SK-N-SH treated with all-trans-retinoic acid at 6 μM for 48 hours (cell line): Measurements from ENCODE around the gene SEMA3D.

Source experiments
- ATAC-seq: fragments of 200-7000 bp; cut with Tn5 transposase; 3 replicates; pipeline ENCODE4 v1.9.1; 2020; ENCODE audit warnings: mild to moderate bottlenecking, moderate library complexity
- ARNTL ChIP-seq: fragments of 450-650 bp; formaldehyde crosslinking; IDR thresholded peaks from 2 replicates; pipeline ENCODE4 v1.5.0; 2020; ENCODE audit warnings: low read depth, mild to moderate bottlenecking, moderate library complexity, borderline replicate concordance
- BACH2 ChIP-seq: fragments of 250-450 bp; sonication (Bioruptor Pico); IDR thresholded peaks from 2 replicates; pipeline ENCODE4 v1.9.0; 2021; ENCODE audit warnings: mild to moderate bottlenecking, borderline replicate concordance
- CSDC2 ChIP-seq: fragments of 250-450 bp; sonication (Bioruptor Pico); IDR thresholded peaks from 2 replicates; pipeline ENCODE4 v1.5.0; 2020; ENCODE audit warnings: mild to moderate bottlenecking, moderate library complexity
- ESRRG ChIP-seq: fragments of 250-450 bp; sonication (Bioruptor Pico); IDR thresholded peaks from 2 replicates; pipeline ENCODE4 v1.6.1; 2021; ENCODE audit warnings: mild to moderate bottlenecking
- GLIS3 ChIP-seq: fragments of 250-450 bp; sonication (Bioruptor Pico); IDR thresholded peaks from 2 replicates; pipeline ENCODE4 v1.5.0; 2020; ENCODE audit warnings: mild to moderate bottlenecking, moderate library complexity
- ISL1 ChIP-seq: fragments of 250-450 bp; sonication (Bioruptor Pico); IDR thresholded peaks from 2 replicates; pipeline ENCODE4 v2.1.2; 2022; ENCODE audit warnings: mild to moderate bottlenecking, moderate library complexity
- OSR1 ChIP-seq: fragments of 250-450 bp; sonication (Bioruptor Pico); IDR thresholded peaks from 2 replicates; pipeline ENCODE4 v1.8.0; 2022; ENCODE audit warnings: moderate library complexity, mild to moderate bottlenecking, inconsistent platforms
- PPARA ChIP-seq: fragments of 250-450 bp; sonication (Bioruptor Pico); IDR thresholded peaks from 2 replicates; pipeline ENCODE4 v1.5.0; 2020; ENCODE audit warnings: mild to moderate bottlenecking, borderline replicate concordance
- RARB ChIP-seq: fragments of 250-450 bp; sonication (Bioruptor Pico); IDR thresholded peaks from 2 replicates; pipeline ENCODE4 v1.8.0; 2021; ENCODE audit warnings: mild to moderate bottlenecking, moderate library complexity
- SNAI2 ChIP-seq: fragments of 250-450 bp; sonication (Bioruptor Pico); IDR thresholded peaks from 2 replicates; pipeline ENCODE4 v1.5.0; 2020; ENCODE audit warnings: mild to moderate bottlenecking, moderate library complexity
- TCF4 ChIP-seq: fragments of 250-450 bp; sonication (Bioruptor Pico); IDR thresholded peaks from 2 replicates; pipeline ENCODE4 v1.8.0; 2021; ENCODE audit warnings: mild to moderate bottlenecking, moderate library complexity, borderline replicate concordance
- TOX ChIP-seq: fragments of 250-450 bp; sonication (Bioruptor Pico); IDR thresholded peaks from 2 replicates; pipeline ENCODE4 v1.8.0; 2021; ENCODE audit warnings: mild to moderate bottlenecking, moderate library complexity, borderline replicate concordance
- ZC3H10 ChIP-seq: fragments of 250-450 bp; sonication (Bioruptor Pico); IDR thresholded peaks from 2 replicates; pipeline ENCODE4 v1.5.1; 2021; ENCODE audit warnings: mild to moderate bottlenecking, moderate library complexity
- ZFP3 ChIP-seq: fragments of 250-450 bp; sonication (Bioruptor Pico); IDR thresholded peaks from 2 replicates; pipeline ENCODE4 v1.5.0; 2020; ENCODE audit warnings: mild to moderate bottlenecking, moderate library complexity
- ZFP30 ChIP-seq: fragments of 450-650 bp; formaldehyde crosslinking; IDR thresholded peaks from 2 replicates; pipeline ENCODE4 v1.5.0; 2022; ENCODE audit warnings: mild to moderate bottlenecking, moderate library complexity
- ZNF565 ChIP-seq: fragments of 450-650 bp; formaldehyde crosslinking; conservative IDR thresholded peaks from 2 replicates; pipeline ENCODE4 v1.5.0; 2020; ENCODE audit warnings: low read depth, mild to moderate bottlenecking, moderate library complexity
- ZNF70 ChIP-seq: fragments of 450-650 bp; formaldehyde crosslinking; IDR thresholded peaks from 2 replicates; pipeline ENCODE4 v1.5.0; 2020; ENCODE audit warnings: mild to moderate bottlenecking, moderate library complexity
- ZNF8 ChIP-seq: fragments of 450-650 bp; formaldehyde crosslinking; IDR thresholded peaks from 2 replicates; pipeline ENCODE4 v1.5.0; 2020; ENCODE audit warnings: mild to moderate bottlenecking, moderate library complexity
- TF ChIP-seq, protein P1 (sequence below): fragments of 250-450 bp; sonication (Bioruptor Pico); IDR thresholded peaks from 2 replicates; pipeline ENCODE4 v1.5.1; 2021; ENCODE audit warnings: mild to moderate bottlenecking, moderate library complexity
- TF ChIP-seq, protein P2 (sequence below): fragments of 250-450 bp; sonication (Bioruptor Pico); IDR thresholded peaks from 2 replicates; pipeline ENCODE4 v1.8.0; 2021; ENCODE audit warnings: low read depth, mild to moderate bottlenecking, moderate library complexity, borderline replicate concordance
- TF ChIP-seq, protein P3 (sequence below): fragments of 250-450 bp; sonication (Bioruptor Pico); IDR thresholded peaks from 2 replicates; pipeline ENCODE4 v1.5.0; 2020; ENCODE audit warnings: mild to moderate bottlenecking, moderate library complexity
- TF ChIP-seq, protein P4 (sequence below): fragments of 250-450 bp; sonication (Bioruptor Pico); IDR thresholded peaks from 2 replicates; pipeline ENCODE4 v1.5.1; 2020; ENCODE audit warnings: low read depth, mild to moderate bottlenecking, moderate library complexity
- TF ChIP-seq, protein P5 (sequence below): fragments of 250-450 bp; sonication (Bioruptor Pico); IDR thresholded peaks from 2 replicates; pipeline ENCODE4 v1.8.0; 2020; ENCODE audit warnings: mild to moderate bottlenecking, moderate library complexity, borderline replicate concordance

SEMA3D gene

DNA sequence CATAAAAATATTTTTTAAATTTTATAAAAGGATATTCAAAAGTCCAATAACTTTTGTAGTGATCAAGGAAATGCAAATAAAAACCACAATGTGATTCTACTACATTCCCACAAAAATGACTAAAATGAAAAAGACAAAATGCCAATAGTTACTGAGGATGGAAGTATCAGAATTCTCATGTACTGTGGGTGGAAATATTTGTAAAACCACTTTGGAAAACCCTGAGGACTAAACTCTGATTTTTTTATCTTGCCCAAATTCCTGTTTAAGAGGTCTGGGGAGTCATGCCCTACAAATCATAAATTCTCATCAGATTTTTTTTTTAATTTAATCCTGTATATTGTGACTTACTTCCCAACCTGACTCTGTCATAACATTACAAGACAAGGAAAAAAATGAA is 9.8 kb upstream of the SEMA3D start (continued):
- TF ChIP-seq, protein P1, sequence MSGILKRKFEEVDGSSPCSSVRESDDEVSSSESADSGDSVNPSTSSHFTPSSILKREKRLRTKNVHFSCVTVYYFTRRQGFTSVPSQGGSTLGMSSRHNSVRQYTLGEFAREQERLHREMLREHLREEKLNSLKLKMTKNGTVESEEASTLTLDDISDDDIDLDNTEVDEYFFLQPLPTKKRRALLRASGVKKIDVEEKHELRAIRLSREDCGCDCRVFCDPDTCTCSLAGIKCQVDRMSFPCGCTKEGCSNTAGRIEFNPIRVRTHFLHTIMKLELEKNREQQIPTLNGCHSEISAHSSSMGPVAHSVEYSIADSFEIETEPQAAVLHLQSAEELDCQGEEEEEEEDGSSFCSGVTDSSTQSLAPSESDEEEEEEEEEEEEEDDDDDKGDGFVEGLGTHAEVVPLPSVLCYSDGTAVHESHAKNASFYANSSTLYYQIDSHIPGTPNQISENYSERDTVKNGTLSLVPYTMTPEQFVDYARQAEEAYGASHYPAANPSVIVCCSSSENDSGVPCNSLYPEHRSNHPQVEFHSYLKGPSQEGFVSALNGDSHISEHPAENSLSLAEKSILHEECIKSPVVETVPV = no peak
- TF ChIP-seq ZFP3 (CRISPR knock-in tag) (no peak), ZC3H10 (CRISPR knock-in tag) (no peak), ESRRG (no peak), OSR1 (CRISPR knock-in tag) (no peak), ZNF70 (no peak)

DNA sequence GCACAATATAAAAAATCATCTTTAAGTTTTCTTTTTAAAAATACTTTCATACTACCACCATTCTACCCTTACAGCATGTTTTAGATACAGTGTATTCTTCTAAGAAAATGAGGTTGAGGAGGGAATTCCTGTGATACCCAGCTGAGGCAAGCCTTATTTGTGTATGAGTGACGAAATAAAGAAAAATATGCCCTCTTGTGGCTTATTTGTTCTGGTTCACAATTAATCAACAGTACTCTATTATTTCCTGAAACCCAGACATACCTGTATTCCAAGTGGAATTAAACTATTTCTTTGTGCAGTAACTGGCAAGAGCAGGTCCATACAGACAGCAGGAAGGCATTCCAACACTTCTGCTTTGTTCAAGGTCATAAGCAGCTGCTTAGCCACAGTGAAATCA is 4.5 kb upstream of the SEMA3D start:
- peak; percentile 12; the same call in 1 of the 3 replicates for ATAC-seq
- no peak for TF ChIP-seq ZNF70
- TF ChIP-seq, protein P2, sequence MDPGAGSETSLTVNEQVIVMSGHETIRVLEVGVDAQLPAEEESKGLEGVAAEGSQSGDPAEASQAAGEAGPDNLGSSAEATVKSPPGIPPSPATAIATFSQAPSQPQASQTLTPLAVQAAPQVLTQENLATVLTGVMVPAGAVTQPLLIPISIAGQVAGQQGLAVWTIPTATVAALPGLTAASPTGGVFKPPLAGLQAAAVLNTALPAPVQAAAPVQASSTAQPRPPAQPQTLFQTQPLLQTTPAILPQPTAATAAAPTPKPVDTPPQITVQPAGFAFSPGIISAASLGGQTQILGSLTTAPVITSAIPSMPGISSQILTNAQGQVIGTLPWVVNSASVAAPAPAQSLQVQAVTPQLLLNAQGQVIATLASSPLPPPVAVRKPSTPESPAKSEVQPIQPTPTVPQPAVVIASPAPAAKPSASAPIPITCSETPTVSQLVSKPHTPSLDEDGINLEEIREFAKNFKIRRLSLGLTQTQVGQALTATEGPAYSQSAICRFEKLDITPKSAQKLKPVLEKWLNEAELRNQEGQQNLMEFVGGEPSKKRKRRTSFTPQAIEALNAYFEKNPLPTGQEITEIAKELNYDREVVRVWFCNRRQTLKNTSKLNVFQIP (CRISPR knock-in tag) = no peak
- TF ChIP-seq OSR1 (CRISPR knock-in tag) = no peak
- TF ChIP-seq ARNTL = no peak
- TF ChIP-seq SNAI2 (CRISPR knock-in tag) = no peak
- TF ChIP-seq, protein P1 = no peak
- no peak for TF ChIP-seq BACH2 (CRISPR knock-in tag)
- TF ChIP-seq ESRRG = no peak
- no peak for TF ChIP-seq ZC3H10 (CRISPR knock-in tag)
- TF ChIP-seq ISL1 = no peak
- TF ChIP-seq PPARA (CRISPR knock-in tag) = no peak
- no peak for TF ChIP-seq GLIS3
- TF ChIP-seq ZNF8 = no peak
- TF ChIP-seq, protein P3, sequence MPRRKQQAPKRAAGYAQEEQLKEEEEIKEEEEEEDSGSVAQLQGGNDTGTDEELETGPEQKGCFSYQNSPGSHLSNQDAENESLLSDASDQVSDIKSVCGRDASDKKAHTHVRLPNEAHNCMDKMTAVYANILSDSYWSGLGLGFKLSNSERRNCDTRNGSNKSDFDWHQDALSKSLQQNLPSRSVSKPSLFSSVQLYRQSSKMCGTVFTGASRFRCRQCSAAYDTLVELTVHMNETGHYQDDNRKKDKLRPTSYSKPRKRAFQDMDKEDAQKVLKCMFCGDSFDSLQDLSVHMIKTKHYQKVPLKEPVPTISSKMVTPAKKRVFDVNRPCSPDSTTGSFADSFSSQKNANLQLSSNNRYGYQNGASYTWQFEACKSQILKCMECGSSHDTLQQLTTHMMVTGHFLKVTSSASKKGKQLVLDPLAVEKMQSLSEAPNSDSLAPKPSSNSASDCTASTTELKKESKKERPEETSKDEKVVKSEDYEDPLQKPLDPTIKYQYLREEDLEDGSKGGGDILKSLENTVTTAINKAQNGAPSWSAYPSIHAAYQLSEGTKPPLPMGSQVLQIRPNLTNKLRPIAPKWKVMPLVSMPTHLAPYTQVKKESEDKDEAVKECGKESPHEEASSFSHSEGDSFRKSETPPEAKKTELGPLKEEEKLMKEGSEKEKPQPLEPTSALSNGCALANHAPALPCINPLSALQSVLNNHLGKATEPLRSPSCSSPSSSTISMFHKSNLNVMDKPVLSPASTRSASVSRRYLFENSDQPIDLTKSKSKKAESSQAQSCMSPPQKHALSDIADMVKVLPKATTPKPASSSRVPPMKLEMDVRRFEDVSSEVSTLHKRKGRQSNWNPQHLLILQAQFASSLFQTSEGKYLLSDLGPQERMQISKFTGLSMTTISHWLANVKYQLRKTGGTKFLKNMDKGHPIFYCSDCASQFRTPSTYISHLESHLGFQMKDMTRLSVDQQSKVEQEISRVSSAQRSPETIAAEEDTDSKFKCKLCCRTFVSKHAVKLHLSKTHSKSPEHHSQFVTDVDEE (CRISPR knock-in tag) = no peak

DNA sequence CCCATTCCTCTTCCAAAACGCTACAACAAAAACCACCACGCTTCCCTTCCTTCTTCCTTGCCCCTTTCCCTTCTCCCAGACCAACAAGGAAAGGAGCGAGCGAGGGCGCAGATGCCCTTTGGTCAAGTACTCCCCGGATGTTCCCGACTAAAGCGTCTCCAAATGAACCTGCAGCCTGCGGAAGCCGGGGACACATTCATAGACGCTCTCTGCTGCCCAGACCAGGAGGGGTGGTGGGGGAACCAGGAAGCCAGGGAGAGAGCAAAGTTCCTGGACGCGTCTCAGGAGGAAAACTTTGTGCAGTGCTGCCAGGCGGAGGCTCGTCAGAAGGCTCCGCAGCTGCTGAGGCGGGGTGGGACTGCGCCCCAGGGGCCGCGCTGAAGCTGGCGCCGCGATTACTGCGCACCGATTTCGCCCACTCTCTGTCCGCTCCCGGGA is 754 bp downstream of the SEMA3D start:
- peak; percentile 73 for ATAC-seq
- TF ChIP-seq ZNF565 (CRISPR knock-in tag) = no peak
- TF ChIP-seq ESRRG = no peak
- TF ChIP-seq PPARA (CRISPR knock-in tag) = no peak
- no peak for TF ChIP-seq TCF4
- TF ChIP-seq, protein P1 = no peak
- no peak for TF ChIP-seq TOX (CRISPR knock-in tag)
- no peak for TF ChIP-seq OSR1 (CRISPR knock-in tag)
- TF ChIP-seq RARB (CRISPR knock-in tag) = no peak
- TF ChIP-seq ZFP30 = no peak
- TF ChIP-seq, protein P4, sequence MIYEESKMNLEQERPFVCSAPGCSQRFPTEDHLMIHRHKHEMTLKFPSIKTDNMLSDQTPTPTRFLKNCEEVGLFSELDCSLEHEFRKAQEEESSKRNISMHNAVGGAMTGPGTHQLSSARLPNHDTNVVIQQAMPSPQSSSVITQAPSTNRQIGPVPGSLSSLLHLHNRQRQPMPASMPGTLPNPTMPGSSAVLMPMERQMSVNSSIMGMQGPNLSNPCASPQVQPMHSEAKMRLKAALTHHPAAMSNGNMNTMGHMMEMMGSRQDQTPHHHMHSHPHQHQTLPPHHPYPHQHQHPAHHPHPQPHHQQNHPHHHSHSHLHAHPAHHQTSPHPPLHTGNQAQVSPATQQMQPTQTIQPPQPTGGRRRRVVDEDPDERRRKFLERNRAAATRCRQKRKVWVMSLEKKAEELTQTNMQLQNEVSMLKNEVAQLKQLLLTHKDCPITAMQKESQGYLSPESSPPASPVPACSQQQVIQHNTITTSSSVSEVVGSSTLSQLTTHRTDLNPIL (CRISPR knock-in tag) = no peak
- TF ChIP-seq, protein P2 (CRISPR knock-in tag) = no peak
- no peak for TF ChIP-seq CSDC2 (CRISPR knock-in tag)
- TF ChIP-seq, protein P5, sequence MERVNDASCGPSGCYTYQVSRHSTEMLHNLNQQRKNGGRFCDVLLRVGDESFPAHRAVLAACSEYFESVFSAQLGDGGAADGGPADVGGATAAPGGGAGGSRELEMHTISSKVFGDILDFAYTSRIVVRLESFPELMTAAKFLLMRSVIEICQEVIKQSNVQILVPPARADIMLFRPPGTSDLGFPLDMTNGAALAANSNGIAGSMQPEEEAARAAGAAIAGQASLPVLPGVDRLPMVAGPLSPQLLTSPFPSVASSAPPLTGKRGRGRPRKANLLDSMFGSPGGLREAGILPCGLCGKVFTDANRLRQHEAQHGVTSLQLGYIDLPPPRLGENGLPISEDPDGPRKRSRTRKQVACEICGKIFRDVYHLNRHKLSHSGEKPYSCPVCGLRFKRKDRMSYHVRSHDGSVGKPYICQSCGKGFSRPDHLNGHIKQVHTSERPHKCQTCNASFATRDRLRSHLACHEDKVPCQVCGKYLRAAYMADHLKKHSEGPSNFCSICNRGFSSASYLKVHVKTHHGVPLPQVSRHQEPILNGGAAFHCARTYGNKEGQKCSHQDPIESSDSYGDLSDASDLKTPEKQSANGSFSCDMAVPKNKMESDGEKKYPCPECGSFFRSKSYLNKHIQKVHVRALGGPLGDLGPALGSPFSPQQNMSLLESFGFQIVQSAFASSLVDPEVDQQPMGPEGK = no peak
